NCI-H1694 treated with DMSO at 0.1 percent for 48 hours (cell line): ENCODE data around the gene MIOS.

ENCODE experiments used
- DNase-seq: peaks from one replicate; lab custom pipeline; 2025; lab: John Stamatoyannopoulos, UW

Gene MIOS

DNA sequence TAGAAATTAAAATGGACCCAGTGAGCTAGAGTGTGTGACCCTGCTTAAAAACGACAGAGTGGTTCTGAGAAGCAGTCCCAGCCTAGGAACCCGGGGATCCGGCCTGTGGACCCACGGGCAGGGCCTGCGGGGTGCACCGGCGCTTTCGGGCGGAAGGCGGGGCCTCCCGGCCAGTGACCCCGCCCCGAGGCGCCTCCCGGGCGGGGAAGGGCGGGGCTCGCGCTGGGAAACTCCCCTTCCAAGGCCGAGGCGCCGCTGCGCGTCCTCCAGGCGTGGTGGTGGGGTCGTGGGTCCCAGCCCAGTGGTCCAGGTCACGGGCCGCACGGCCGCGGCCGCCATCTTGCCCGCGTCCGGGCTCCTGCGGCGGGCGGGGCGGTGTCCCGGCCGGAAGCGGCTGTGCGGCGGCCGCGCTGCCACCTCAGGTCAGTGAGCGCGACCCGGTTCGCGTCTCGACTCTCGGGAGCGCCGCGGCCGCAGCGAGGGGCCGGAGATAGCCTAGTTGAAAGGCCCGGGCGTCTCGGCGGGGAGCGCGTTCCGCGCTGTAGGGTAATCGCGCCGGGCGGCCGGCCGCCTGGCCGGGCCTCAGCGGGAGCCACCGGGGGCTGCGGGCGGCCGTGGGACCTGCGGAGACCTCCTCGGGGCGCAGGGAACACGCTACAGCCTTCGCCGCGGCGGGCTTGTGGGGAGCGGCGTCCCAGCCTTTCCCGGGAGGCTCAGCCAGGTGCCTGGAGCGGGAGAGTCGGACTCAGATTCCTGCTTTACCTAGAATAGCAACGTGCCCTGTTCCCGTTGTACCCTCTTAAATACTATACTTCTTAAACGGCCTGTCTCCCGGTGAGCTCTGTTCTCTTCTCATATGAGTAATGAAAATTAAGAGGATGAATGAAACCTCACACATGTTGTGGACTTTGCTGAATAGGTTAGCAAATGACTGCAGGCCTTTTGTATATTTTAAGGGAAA lies at the start of gene MIOS:
MIOS (plus strand) TSS at position 234 of the 961 bp plus-strand sequence. CDS start 5,592 bp downstream, outside the sequence.
- peak; percentile 43 for DNase-seq

DNA sequence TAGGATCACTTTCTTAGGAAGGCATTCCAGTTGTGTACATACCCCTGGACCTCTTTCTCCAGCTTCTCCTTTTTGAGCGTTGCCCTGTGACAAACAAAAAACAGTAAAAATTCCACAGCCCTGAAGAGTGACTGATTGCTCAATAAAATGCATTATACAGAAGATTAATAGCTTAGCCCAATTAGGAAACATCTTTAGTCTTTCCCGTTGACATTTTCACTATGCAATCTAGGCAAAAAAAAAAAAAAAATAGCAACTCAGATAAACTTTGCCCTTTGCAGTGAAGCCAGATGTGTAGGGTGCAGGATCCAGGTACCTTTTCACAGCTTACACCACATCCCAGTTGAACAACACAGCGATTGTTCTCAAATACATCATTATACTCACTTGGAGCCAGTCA lies 48.9 kb upstream of the MIOS start:
- no peak for DNase-seq

- DNase-seq, result no peak
Observed at GRCh38 chr7:7519056-7519455, 47.6 kb upstream of the MIOS start.

- DNase-seq, result no peak
Observed at GRCh38 chr7:7519528-7519927, 47.2 kb upstream of the MIOS start.

- DNase-seq, result no peak
Observed at GRCh38 chr7:7521259-7521658, 45.4 kb upstream of the MIOS start.

- DNase-seq, result no peak
Observed at GRCh38 chr7:7522421-7522820, 44.3 kb upstream of the MIOS start.

DNA sequence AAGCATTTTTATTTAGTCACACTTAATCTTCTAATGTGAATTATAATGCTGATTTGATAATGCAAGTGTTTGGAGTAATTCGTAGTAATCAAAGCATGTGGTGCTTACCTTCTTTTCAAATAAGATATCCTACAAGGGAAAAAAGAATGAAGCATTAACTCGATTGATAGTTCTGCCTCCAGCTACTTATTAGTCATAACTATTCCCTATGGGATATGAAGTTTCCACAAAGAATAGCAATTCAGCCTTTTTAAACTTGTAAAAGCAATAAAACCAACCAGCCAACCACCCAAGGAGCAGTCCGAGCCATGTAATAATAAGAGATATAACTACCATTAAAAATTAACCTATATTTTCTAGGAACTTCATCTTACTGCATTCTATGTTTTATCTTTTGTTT lies 42.6 kb upstream of the MIOS start:
- no peak for DNase-seq

GRCh38 chr7:7526006-7526405 lies 40.7 kb upstream of the MIOS start:
- no peak for DNase-seq

DNA sequence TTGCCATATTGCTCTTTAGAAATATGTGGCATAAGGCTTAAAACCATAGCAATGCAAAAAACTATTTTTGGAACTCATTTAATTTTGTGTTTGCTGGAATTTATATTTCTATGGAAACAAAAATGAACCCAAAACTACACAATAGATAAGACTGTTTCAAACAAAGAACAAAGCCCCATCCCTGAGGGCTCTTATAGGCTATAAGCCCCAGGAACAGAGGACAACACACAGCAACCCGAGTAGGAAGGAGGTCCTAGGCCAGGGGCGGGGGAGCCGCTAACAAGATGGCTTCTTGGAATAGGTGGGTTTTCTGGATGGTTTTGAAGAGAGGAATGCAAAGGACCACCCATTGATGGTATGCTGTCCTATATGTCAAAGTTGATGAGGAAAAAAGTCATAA lies 39.6 kb upstream of the MIOS start:
- no peak for DNase-seq

DNA sequence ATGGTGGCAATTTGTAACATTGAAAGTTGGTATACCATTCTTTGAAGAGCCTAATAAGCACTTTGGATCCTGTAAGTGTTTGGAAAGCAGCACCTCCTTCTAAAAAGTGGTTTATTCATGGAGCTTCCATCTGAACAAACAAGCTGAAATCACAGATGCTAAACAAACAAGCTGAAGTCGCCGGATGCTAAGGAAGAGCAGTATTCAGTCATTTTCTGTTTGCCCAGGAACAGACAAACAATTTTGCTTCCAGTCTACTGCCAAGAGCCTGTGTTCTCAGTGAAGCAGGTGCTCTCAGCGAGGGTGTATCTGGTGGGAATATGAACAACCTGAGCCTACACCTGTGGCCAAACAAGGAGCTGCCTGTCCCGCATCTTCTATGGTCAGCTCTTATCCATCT lies 37.4 kb upstream of the MIOS start:
- no peak for DNase-seq

GRCh38 chr7:7533831-7534430 lies 32.8 kb upstream of the MIOS start:
- no peak for DNase-seq

GRCh38 chr7:7535691-7536090 lies 31.0 kb upstream of the MIOS start, which contains the start of gene COL28A1:
TSS of gene COL28A1 (minus strand) at chr7:7535873. CDS start at chr7:7532875, 2,998 bp downstream.
- no peak for DNase-seq

GRCh38 chr7:7536396-7537019 lies 30.2 kb upstream of the MIOS start:
- DNase-seq, result no peak

GRCh38 chr7:7537711-7538110 lies 29.0 kb upstream of the MIOS start:
- no peak for DNase-seq

DNA sequence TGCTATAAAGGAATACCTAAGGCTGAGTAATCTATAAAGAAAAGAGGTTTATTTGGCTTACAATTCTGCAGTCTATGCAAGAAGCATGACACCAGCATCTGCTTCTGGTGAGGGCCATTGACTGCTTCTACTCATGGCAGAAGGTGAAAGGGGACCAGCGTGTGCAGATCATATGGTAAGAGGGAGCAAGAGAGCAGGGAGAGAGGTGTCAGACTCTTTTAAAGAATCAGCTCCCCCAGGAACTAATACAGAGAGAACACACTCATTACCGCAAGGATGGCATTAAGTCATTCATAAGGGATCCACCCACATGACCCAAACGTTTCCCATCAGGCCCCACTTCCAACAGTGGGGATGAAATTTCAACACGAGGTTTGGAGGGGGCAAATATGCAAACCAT lies 27.5 kb upstream of the MIOS start:
- DNase-seq, result no peak

GRCh38 chr7:7539711-7540110 lies 27.0 kb upstream of the MIOS start:
- no peak for DNase-seq

DNA sequence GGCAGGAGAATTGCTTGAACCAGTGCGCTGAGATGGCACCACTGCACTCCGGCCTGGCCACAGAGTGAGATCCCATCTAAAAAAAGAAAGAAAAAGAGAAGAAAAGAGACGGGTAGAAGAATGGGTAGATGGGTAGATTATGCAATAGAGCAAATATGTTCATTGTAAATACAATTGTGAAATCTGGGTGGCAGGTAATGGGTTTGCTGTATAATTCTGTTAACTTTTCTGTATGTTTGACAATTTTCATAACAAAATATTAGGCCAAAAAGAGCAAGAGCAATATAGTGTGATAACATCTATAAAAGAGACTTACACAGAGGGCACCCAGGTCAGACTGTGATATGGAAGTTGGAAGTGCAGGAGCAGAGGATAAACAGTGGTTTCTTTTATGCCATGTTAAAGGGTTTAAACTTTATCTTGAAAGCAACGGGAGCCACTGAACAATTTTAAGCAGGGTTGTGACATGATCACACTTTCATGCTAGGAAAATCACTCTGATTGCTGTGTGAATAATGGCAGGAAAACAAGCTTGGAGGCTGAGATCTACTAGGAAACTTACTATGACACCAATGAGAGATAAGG lies 24.3 kb upstream of the MIOS start:
- no peak for DNase-seq

DNA sequence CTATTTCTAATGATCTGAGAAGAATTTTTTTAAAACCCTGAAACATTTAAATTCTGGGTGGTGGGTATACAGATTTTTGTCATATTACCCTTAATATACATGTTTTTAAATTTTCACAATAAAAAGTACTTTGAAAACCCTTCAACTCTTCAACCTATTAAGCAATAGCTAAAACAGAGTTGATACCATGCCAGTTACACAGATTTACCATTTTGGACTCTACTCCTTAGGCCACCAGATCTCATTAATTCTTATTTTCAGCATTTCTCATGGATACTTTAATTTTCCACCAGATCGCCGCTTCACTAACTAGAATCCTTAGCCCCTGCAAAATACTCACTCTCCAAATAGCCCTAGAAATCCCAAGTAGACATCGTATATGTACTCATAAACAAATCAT lies 18.3 kb upstream of the MIOS start:
- DNase-seq, result no peak

- no peak for DNase-seq
Observed at GRCh38 chr7:7550663-7551062, 16.0 kb upstream of the MIOS start.

DNA sequence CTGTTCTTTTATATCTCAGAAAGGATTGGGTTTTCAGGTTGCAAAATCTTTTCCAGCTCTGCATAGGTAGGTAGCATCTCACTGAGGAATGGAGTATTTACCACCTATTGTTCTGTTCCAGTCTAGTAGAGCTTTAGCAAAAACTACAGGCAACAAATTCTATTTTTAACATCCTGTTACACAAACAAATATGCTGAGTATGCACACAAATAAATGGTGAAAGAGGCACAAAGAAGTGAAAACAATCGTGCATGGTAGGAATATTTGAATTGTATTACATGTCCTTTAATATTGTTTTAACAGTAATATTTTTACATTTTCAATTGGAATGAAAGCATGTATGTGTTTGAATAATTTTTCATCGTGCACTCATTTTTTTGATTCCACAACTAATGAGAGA lies 14.5 kb upstream of the MIOS start:
- no peak for DNase-seq

DNA sequence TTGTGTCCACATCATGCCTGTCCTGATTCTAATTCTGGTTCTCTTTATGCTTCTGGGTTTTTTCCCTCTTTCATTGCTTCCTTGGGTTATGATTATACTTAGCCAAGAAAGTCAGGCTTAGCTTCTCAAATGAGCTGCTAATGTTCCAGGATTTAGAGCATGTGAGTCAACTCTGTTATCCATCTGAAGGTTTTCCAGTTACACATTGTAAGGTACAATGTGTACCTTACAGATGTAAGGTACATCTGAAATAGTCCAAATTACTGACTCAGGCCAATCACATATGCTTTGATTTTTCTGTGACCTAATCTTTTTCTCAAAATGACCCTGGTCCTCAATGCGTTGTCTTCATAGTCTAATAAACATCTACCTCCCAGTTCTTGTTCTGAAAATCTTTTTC lies 13.3 kb upstream of the MIOS start:
- DNase-seq, result no peak

DNA sequence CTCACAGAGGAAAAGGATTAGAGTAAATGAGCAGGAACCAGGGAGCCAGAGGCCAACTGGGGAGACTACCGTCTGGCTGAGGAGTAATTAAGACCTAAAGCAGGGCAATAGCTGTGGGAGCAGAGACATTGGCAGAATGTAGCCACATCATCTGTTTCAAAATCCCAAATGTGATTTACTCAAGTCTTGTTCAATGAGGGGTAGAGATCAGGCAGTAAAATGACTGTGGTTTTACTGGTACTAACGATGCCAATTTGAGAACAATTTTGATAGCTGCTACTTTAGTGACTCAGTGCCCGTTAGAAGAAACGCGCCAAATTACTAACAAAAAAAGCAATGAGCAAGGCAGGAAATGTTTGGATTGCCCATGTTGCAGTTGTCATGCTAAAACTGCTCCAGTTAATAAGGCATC lies 12.7 kb upstream of the MIOS start:
- peak; percentile 30 for DNase-seq
